WERI-Rb-1 (cell line): ENCODE measurements around the gene ST8SIA5.

Experiments used
- DNase-seq: peaks from one replicate; pipeline ENCODE4 v3.0.0-alpha.2; 2020
- H3K27ac ChIP-seq: fragments of 250-450 bp; sonication (Bioruptor Pico); 2 replicates; pipeline ENCODE4 v1.5.1; 2020; ENCODE audit warnings: mild to moderate bottlenecking, moderate library complexity
- H3K27me3 ChIP-seq: fragments of 250-450 bp; sonication (Bioruptor Pico); 2 replicates; pipeline ENCODE4 v1.5.1; 2021; ENCODE audit warnings: mild to moderate bottlenecking, low read depth, moderate library complexity; ENCODE audit not compliant: insufficient read depth, severe bottlenecking
- H3K36me3 ChIP-seq: fragments of 250-450 bp; sonication (Bioruptor Pico); 2 replicates; pipeline ENCODE4 v1.5.1; 2020; ENCODE audit warnings: mild to moderate bottlenecking, moderate library complexity
- H3K4me3 ChIP-seq: 2 replicates; pipeline ENCODE4 v1.5.1; 2011; ENCODE audit warnings: low read depth, mild to moderate bottlenecking, control low read depth, low read length
- H3K9me3 ChIP-seq: fragments of 250-450 bp; sonication (Bioruptor Pico); 2 replicates; pipeline ENCODE4 v1.5.1; 2021; ENCODE audit warnings: mild to moderate bottlenecking, moderate library complexity; ENCODE audit not compliant: severe bottlenecking
- CTCF ChIP-seq: IDR thresholded peaks from 2 replicates; pipeline ENCODE4 v1.5.1; 2011; ENCODE audit warnings: low read depth, mild to moderate bottlenecking, control low read depth, inconsistent platforms, low read length

ST8SIA5 gene

DNA sequence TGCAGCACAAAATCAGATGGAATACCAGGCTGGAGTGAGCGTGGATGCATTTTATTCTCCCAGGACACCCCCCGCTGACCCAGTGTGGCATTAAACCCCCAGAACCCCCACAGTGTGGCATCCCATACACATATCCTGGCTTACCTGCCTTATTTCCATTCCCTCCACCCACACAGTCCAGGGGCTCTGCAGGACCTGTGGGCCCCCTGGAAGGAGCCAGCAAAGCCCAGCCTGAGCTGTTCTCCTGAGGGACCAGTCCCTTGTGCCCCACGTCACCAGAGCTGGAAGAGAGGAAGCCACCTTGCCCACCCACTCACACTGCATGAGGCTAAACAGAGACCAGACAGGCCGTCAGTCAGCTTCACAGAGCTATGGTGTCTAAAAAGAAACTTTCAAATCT, 20.1 kb downstream of the ST8SIA5 start:
- Histone ChIP-seq H3K9me3 (peaks cover 4% of the 10 kb centered on the region), H3K27me3 (no peaks in the 10 kb centered on the region), H3K4me3 (no peak overlapping the region), H3K36me3 (no peaks in the 10 kb centered on the region), H3K27ac (no peak overlapping the region)
- no peak for DNase-seq
- TF ChIP-seq CTCF, result no peak

DNA sequence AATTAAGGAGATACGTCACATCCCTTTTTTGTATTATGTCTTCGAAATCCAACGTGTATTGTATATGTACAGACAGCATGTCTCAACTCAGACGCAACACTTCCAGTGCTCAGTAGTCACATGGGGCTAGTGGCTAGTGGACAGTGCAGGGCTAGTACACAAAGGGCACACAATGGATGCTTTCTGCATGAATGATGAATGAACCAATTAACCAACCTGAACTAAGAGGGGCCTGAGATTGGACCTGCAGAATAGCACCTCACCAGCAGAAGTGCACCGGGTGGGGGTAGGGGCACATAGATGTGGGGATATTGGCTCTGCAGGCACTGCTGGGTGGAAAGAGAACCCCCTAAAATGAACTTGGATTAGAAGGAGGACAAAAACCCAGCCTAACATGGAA, 20.7 kb downstream of the ST8SIA5 start:
- Histone ChIP-seq H3K36me3 (no peaks in the 10 kb centered on the region), H3K27me3 (no peaks in the 10 kb centered on the region), H3K4me3 (no peak overlapping the region), H3K9me3 (peaks cover 8% of the 10 kb centered on the region), H3K27ac (no peak overlapping the region)
- no peak for TF ChIP-seq CTCF
- no peak for DNase-seq

DNA sequence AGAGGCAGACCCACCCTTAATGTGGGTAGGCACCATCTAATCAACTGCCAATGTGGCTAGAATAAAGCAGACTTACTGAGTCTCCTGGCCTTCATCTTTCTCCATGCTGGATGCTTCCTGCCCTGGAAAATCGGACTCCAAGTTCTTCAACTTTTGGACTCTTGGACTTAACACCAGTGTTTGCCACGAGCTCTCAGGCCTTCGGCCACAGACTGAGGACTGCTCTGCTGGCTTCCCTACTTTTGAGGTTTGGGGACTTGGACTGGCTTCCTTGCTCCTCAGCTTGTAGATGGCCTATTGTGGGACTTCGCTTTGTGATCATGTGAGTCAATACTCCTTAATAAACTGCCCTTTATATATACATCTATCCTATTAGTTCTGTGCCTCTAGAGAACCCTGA, 21.9 kb downstream of the ST8SIA5 start:
- H3K36me3 ChIP-seq, result no peaks in the 10 kb centered on the region
- H3K27me3 ChIP-seq, result no peaks in the 10 kb centered on the region
- H3K9me3 ChIP-seq, result peaks cover 14% of the 10 kb centered on the region
- H3K27ac ChIP-seq, result no peak overlapping the region
- no peak overlapping the region for H3K4me3 ChIP-seq
- no peak for DNase-seq
- no peak for TF ChIP-seq CTCF

DNA sequence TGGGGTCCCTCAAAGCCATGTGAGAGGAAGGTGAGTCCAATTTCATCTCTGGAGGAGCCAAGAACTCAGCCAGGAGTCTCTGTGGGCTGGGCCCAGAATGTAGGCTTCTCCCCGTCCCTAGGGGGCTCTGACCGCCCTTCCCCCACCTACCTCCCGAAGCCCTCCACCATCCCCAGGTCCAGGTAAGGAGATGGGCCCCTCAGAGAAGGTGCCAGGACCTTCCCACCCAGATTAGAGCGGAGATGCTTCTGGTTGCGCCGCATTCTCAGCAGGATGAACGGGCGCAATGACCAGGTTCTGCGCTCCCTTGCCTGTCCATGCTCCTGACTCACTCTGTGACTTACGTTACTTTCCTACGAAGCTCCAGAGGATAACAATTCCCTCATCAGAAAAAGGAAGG, 23.0 kb downstream of the ST8SIA5 start:
- no peaks in the 10 kb centered on the region for H3K27me3 ChIP-seq
- H3K9me3 ChIP-seq, result peaks cover 19% of the 10 kb centered on the region
- H3K36me3 ChIP-seq, result no peaks in the 10 kb centered on the region
- no peak overlapping the region for H3K4me3 ChIP-seq
- no peak overlapping the region for H3K27ac ChIP-seq
- DNase-seq, result no peak
- no peak for TF ChIP-seq CTCF

GRCh38 chr18:46732801-46733200, 24.1 kb downstream of the ST8SIA5 start:
- no peak for TF ChIP-seq CTCF
- Histone ChIP-seq H3K27ac (no peak overlapping the region), H3K36me3 (no peaks in the 10 kb centered on the region), H3K27me3 (no peaks in the 10 kb centered on the region), H3K4me3 (no peak overlapping the region), H3K9me3 (peaks cover 19% of the 10 kb centered on the region)
- no peak for DNase-seq

DNA sequence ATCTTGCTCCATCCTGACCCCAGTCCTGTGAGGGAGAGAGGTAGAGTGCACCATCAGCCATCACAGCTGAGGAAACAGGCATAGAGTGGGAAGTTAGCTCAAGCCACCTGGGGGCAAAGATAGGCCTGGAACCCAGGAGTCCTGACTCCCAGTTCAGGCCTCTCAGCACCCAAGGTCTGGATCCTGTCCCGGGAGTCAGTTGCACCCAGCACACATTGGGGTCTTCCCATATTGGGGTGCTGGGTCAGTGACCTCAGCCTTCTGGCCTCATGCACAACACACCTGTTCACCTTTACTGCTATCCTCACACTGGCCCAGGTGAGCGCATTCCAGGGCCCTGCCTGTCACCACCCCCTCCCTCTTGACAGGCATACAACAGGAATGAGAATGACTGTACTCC, 24.7 kb downstream of the ST8SIA5 start:
- no peaks in the 10 kb centered on the region for H3K27me3 ChIP-seq
- H3K9me3 ChIP-seq, result peaks cover 19% of the 10 kb centered on the region
- H3K27ac ChIP-seq, result no peak overlapping the region
- no peak overlapping the region for H3K4me3 ChIP-seq
- DNase-seq, result no peak
- no peaks in the 10 kb centered on the region for H3K36me3 ChIP-seq
- no peak for TF ChIP-seq CTCF
